HG02852 (cell line): Measurements from ENCODE around the gene RPL3.

Source experiments
- ATAC-seq: cut with Tn5 transposase; IDR thresholded peaks from one replicate; pipeline ENCODE4 v1.9.1; 2021; ENCODE audit warnings: mild to moderate bottlenecking, moderate library complexity; ENCODE audit not compliant: unreplicated experiment

The RPL3 gene

DNA sequence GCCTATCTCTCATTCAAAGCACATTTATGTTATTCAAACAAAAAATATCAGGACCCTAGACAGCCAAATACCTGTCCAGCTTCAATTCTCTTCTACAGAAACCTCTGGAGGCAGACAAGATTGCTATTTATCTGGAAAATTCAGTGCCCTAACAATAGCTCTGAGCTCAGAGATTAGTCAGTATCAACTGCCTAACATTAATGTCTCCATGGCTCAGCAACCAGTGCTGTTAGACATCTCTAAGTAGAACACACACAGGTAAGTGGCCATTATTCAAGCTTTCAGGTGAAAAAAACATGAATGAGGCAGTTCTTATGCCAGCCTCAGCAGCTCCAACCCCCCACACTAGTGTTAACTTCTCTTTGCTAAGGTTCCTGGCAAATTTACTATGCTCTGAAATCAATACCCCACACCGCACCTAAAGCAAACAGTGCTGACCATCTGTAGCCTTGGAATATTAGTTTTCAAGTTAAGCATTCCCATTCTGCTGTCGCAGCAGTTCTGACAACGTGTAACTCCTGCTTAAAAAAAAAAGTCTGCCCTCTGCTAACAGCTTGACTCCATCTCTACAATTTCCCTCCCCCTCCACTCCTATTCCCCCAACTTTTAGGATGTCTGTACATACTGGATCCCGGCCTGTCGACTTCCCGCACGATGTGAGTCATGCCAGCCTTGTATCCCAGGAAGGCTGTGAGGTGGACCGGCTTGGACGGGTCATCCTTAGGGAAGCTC is 1.5 kb downstream of the RPL3 start:
- ATAC-seq = no peak

DNA sequence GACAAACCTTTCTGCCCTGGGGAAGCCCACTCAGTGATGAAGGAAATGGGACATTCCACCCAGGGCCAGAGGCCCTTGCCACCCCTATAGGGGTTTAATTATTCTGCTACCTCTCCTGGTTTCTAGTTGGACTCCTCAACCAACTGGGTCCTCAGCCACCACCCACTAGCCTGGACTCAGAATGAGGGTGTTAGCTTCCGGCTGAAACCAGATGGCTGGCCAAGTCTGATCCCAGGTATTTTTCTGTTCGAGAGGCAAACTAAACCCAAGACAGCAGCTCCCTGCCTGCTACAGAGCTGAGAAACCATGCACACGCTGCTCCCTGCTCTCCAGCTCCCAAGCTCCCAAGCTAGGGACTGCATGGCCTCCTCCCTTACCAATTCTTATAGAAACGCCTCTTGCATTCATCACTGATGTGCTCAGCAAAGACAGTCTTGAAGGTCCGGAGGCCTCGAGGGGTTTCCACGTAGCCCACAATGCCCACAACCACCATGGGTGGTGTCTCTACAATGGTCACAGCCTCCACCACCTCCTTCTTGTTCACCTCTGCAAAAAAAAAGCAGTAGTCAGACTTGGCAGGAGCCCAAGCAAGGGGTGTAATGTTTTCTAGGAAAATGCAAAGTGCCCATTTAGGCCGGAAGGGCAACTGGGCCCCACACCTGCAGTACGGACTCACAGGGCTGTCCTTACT is 2.2 kb downstream of the RPL3 start:
- no peak for ATAC-seq

DNA sequence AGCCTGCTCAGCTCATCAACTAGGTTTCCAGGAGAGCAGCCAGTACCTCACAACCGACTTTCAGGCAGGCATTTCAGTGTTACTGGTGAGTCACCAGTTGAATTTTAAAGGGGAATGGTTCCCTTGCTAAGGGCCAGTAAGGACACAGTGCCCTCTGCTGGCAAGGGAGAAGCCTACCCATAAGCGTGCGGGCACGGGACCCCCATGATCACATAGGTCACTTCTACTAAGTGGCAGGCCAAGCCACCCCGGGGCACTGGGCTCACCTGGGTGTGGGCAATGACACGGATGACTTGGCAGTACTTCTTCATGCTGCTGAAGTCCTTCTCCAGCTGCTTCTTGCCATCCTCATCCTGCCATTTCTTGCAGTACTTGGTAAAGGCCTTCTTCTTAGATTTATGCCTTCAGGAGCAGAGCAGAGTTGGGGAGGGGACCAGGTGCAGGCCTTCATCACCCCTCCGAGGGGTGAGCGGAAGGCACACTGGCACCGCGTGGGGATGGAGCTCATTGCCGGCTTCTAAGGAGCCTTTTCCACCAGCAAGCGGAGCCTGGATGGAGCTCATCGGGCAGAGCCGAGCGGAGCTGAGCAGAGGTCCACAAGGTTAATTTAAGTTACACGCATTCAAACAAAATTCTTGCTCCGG is 2.9 kb downstream of the RPL3 start:
- ATAC-seq = no peak

DNA sequence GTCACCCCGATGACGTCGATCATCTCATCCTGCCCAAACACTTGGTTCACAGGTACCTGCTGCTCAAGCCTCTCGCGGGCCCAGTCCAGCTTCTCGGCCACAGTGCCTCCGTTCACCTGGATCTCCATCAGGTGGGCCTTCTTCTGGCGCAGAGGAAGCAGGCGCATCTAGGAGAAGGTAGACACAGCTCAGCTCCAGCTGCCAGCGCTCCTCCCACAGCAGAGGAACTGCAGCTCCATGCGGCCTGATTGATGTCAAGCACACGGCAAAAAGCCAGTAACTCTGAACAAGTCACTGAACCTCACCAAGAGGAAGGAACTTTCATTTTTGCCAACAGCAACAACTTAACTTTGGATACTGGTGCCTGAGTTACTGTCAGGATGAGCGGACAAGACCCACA is 4.0 kb downstream of the RPL3 start:
- ATAC-seq = no peak

DNA sequence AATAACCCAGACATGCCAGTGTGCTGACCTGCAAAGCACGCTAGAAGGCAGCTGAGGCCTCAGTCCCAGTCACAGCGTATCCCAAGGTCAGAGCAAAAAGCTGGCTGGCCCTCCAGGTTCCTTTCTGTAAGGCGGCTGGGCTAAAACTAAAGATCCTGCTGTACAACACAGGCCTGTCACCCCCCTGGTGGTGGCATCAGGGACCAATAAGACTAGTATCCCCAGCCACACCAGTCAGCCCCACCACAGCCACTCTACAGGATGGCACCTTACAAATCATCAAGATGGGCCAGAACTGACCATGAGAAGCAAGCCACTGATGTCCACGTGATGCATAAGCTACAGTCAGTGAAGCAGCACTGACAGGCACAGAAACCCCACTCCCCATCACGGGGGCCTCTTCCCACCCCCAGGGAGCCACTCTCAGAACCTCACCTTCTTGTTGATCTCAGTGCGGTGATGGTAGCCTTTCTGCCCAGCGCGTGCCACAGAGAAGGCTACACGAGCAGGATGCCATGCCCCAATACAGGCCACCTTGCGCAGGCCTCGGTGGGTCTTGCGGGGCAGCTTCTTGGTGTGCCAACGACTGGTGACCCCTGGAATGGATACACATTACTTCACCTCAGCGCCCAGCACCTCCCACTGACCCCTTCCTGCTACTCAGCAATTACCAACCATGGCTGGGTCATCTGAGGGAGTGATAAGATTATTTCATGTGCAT is 5.0 kb downstream of the RPL3 start:
- ATAC-seq = no peak

DNA sequence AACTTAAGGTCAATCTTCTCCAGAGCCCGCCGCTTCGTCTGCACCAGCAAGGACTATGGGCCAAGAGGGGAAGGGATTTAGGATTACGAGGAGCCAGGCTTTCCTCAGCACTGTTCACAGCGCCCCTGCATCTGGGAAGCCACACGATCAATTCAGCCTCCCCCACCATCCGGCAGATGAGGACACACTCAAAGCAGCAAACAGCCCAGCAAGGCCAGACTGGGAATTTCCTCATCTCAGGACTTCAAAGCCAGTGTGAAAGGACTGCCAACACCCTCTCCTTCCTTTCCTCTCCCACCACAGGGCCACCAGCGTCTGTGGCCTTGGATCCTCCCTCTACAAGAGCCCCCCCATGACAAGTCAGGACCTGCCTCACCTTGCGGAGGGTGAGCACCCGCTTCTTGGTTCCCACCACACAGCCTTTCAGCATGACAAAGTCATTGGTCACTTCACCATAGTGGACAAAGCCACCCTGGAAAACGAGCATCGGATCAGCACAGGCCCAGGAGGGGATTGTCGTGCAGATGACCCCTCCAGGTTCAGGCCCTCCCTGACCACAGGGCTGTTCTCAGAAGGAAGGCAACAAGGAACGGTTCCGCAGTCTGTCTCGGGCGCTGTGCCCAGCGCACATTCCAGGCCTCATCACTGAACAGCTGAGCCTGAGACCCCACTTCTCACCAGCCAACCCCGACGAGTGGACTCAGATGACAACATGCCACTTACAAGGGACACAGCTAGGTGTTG is 6.0 kb downstream of the RPL3 start:
- no peak for ATAC-seq

DNA sequence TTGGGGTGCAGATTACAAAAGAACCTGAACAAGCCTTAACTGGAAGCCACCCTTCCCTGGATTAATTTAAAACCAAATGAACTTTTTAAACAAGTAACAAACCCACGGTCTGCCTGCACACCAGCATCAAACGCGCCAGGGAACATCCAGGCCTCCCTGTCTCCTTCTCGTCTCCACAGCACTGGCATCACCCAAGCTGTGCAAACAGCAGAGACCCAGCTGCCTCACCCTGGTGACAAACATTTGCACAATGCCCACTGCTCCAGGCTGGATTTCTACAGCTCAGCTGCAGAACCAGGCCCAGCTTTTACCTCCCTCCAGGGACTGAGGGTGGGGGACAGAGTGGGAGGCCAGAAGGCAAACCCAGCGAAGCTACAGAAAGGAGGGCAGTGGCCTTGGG is 7.0 kb downstream of the RPL3 start:
- no peak for ATAC-seq

DNA sequence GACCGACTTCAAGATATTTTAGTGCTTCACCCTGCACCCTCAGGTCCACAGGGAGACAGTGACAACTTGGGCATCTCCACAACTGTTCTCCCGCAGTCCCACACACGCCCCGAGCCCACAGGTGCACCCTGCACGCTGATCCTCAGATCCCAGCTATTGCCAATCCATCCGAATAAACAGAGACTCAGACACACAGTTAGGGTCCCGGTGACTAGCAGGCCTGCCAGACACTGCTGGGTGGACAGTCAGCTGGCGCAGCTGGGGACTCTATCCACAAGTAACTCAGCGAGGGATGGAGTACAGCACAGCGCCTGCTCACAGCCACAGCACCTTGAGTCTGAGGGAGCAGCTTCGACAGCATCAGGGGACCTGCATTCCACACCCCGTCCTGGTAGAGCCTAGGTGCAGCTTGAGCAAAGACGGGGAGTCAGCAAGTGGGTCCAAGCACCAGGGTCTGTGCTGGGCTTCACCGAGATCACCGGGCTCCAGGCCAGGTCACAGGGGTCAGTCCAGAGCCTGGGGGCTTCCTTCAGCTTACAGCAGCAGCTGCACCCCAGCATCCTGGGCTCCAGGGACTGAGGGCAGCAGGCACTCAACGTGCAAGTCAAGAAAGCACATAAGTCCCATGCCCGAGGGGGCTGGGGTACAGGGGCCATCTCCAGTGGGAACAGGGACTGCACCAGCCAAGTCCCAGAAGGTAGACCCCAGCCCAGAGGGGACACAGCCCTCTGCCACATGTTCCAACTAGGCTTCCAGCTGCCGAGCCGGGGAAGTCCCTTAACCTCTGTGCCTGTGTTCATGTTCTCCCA is 7.6 kb downstream of the RPL3 start:
- ATAC-seq = no peak

DNA sequence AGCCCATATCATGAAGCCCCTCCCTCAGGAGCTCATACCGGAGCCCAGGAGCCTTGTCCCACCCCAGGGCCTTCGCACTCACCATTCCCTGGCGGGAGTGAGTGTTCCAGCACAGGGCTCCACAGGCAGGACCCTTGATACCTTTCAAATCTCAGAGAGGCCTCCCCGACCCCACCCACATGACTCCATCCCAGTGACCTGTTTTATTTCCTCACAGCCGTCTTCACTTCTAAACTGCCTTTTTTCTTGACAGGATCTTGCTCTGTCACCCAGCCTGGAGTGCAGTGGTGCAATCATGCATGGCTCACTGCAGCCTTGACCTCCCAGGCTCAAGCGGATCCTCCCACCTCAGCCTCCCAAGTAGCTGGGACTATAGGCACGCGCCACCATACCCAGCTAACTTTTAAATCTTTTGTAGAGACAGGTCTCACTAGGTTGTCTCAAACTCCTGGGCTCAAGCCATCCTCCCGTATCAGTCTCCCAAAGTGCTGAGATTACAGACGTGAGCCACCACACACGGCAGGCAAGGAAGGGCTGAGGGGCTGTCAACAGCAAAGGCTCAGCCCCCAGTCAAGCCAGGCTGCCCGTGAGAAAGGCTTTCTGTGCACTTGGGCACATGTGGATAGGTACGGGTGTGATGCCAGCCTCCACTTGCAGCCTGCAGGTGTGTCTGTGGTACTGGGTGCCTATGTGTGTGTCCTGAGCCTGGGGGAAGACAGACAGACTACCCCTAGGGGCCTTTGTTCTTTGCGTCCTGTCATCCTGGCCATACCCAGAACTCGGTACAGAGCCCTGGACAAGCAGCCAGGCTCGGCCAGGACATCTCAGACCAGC is 9.3 kb downstream of the RPL3 start:
- ATAC-seq = no peak

DNA sequence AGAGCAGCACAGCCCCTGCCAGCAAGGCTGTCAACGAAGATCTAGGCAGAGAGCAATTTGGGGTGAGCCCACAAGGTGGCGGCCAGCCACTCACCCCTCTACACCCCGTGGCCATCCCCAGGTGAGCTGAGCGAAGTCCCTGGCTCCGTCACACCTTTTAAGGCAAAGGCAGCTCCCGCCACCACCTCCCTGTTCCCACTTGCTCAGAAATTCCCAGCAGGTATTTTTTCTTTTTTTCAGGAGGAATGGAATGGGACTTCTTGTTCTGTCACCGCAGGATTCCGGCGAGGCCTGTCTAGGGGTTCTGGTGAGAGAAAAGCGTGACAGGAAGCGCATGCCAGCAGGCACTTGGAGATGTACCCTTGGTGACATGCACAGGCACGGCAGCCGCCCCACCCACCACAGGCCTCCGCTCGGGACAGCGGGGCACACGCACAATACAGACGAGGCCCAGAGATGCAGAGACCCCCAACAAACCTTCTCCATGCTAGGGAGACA is 10.0 kb downstream of the RPL3 start:
- ATAC-seq = no peak

DNA sequence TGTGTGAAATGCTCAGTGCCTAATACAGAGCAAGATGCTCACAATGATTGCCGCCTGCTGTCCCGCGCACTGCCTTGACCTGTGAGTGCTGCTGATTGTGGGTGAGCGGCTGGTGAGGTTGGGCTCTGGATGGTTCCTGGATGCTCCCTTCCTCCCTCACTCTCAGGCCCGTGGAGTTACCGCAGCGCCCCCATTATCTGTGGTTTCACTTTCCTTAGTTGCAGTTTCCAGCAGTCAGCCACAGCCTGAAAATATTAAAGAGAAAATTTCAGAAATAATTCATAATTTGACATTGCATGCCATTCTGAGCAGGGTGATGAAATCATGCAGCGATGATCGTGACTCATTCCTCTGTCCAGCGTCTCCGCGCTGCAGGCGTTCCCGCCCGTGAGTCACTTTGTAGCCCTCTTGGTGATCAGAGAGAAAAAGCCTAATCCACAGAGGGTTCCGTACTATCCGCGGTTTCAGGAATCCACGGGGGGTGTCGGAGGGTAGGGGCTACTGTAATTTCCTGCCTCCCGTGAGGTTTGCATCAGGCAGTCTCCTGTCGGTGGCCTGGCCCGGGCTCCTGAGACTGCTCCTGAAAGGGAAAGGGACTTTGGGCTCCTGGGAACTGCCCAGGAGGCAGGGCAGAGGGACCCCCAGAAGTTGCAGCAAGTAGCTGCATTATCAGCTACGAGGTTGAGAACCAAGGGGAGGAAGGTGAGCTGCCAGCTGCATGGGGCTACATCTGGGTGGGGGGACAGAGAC is 10.6 kb downstream of the RPL3 start:
- no peak for ATAC-seq

DNA sequence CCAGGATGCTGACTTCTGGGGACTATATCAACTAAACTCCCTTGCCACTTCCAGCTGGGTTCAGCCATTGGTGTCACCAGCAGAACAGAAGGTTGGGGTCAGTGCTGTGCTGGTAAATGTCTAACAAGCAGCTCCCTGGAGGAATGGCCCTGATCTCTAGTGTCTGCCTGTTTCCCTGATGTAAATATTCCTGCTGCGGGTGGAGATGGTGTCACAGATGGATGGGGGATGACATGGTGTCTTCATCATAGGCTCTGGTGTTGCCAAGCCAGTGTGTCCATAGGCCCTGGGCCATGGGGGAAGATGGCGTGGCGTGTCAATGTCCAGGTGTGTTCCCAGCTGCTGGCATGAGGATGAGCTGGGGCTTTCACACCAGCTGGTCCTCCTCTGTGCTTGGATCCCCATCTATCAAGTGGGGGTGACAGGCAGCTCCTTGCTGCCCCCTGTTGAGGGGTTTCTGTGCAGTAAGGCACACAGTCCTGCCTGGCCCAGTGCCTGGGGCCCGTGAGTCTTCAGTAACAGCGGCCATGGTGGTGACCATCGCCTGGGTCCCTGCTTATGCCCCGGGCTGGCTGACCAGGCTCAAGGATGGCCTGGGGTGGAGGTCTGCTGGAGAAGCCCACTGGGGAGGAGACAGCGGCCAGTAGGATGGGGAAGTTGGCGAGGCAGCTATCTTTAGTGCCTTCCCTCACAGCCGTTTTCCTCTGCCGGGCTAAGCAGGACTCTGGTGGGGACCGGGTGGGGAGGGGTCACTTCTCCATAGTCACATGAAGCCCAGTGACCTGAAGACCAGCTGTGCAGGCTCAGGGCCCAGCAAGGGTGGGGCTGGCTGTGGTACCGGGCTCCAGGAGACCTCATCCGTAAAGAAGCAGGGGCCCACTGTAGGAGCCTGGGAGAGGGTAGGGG is 12.7 kb downstream of the RPL3 start:
- ATAC-seq = no peak

DNA sequence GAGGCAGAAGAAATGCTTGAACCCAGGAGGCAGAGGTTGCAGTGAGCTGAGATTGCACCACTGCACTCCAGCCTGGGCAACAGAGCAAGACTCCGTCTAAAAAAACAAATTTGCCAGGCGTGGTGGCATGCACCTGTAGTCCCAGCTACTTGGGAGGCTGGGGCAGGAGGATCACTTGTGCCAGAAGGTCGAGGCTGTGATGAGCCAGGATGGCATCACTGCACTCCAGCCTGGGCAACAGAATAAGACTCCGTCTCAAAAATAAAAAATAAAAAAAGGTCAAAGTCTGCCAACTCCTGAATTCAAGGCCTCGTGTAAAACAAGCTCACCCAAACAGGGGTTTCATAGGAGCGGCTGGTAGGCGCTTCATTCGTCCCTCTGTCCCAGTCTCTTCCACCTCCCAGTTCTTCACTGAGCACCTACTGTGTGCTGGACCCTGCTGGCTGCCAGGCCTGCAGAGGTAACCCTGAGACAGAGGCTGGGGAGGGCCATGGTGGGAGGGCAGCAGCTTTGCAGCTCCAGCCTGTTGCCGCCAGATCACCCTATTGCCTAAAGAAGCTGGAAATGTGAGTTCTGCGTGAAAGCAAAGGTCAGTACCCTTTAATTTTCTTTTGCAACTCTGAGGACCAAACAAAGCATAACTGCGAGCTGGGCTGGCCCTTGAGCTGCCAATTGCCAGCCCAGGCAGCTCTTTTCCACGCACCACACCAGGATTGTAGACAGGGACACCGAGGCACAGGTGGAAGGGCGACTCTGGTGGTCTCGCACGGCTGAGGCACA is 15.3 kb downstream of the RPL3 start:
- no peak for ATAC-seq

DNA sequence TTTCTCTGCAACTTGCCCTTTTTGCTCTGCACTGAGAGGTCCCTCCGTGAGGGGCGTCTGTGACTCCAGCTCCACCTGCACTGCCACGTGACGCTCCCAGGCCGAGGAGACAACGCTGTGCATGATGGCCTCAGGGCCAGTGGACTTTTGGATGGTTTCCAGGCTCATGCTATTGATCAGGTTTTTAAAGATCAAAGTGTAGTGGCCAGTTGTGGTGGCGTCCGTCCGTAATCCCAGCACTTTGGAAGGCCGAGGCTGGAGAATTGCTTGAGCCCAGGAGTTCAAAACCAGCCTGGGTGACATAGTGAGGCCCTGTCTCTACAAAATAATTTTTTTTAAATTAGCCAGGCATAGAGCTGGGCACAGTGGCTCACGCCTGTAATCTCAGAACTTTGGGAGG is 16.1 kb downstream of the RPL3 start:
- no peak for ATAC-seq

DNA sequence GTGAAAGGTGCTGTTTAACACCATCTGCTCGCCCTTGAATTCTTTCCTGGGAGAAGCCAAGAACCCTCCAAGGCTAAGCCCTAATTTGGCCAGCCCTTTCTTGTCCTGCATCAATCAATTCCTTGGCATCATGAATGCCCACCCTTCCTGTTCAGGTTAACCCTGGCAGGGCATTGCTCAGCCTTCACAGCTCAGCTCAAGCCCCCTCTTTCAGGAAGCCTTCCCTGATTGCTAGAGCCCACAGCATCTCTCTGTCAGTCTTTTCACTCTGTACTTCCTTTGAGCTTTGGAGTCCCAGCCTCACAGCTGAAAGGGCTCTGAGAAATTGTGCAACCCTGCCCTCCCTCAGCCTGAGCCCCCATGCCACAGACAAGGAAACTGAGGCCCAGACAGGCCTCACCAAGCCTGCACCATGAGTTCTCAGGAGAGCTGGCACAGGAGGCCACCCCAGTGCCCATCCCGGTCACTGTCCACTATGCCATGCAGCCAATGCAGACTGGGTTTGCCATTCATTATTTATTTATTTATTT is 16.9 kb downstream of the RPL3 start:
- no peak for ATAC-seq

DNA sequence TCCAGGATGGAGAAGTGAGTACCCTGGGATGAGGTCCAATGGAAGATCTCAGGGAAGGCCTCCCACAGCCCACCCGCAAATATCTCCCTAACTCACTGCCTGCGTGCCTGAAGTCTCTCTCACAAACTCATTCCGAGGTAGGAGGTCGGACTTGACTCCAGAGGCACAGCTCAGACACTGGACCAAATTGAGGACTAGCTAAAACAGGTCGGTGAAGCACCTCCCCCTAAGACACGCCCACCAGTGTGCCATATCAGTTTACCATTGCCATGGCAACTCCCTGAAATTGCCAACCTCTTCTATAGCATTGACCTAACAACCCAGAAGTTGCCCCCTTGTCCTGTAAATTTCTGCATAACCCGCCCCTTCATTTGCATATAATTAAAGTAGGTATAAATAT is 17.5 kb downstream of the RPL3 start:
- ATAC-seq = no peak
